ENCODE measurements around the gene ANKRD1.

DNA sequence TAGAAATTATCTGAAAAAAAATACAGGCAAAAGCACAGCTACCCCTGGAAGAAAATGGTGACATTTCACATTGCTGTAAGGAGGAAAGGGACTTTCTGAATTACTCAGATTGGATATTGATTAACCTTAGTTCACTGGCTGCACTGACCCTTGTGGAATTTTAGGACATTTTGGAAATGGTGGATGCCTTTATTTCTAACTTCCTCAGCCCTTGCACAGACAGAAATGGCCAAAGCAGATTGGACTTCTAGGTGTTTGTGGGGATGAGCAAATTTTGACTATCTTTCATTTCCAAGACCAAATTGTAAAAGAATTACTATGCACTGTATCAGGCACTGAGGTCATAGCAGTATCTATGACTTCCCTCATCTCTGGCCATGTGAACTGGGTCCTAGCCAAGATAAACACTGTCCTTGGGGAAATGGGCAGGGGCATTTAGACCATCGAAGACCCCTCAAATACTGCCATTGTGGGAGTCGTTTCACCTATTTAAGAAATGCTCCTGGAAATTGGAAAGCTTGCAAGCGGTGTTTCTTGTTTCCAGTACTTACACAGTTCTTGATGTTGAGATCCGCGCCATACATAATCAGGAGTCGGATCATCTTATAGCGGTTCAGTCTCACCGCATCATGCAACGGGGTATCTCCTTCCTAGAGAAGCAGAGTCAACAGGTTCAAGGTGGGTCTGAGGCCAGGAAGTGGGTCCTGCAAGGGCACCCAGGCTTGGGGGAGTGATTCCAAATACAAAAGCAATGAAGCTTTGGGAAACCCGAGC is 5.7 kb downstream of the ANKRD1 start:
- TF ChIP-seq ARNT (IDR thresholded peaks at IDR 0.05) (no peak), TARDBP (IDR thresholded peaks at IDR 0.05) (no peak), NFRKB (IDR thresholded peaks at IDR 0.05) (no peak), L3MBTL2 (conservative IDR thresholded peaks at IDR 0.05) (no peak), ZNF384 (IDR thresholded peaks at IDR 0.05) (no peak), BHLHE40 (IDR thresholded peaks at IDR 0.05; ENCODE audit: borderline replicate concordance) (no peak), LEF1 (IDR thresholded peaks at IDR 0.05; ENCODE audit: borderline replicate concordance) (no peak), SP1 (IDR thresholded peaks at IDR 0.05) (no peak), FOXA1 (IDR thresholded peaks at IDR 0.05) (no peak), FOXM1 (IDR thresholded peaks at IDR 0.05; ENCODE audit: borderline replicate concordance) (no peak), SUZ12 (IDR thresholded peaks at IDR 0.05) (no peak)
- TF ChIP-seq, protein P1, sequence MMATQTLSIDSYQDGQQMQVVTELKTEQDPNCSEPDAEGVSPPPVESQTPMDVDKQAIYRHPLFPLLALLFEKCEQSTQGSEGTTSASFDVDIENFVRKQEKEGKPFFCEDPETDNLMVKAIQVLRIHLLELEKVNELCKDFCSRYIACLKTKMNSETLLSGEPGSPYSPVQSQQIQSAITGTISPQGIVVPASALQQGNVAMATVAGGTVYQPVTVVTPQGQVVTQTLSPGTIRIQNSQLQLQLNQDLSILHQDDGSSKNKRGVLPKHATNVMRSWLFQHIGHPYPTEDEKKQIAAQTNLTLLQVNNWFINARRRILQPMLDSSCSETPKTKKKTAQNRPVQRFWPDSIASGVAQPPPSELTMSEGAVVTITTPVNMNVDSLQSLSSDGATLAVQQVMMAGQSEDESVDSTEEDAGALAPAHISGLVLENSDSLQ (IDR thresholded peaks at IDR 0.05), result no peak

Data from HEK293T (cell line).